HEK293 (cell line): ENCODE measurements around the gene POSTN.

Experiments
- CTCF ChIP-seq: fragments of 450-650 bp; formaldehyde crosslinking; IDR thresholded peaks from 2 replicates; pipeline ENCODE4 v1.5.1; 2016; ENCODE audit warnings: missing biosample characterization, missing genetic modification characterization
- EGR2 ChIP-seq: fragments of 450-650 bp; formaldehyde crosslinking; IDR thresholded peaks from 2 replicates; pipeline ENCODE4 v1.5.1; 2016; ENCODE audit warnings: low read depth, missing biosample characterization, missing genetic modification characterization
- HOXA7 ChIP-seq: sonication (generic); formaldehyde crosslinking; IDR thresholded peaks from 2 replicates; pipeline ENCODE4 v1.8.1; 2022; ENCODE audit warnings: missing genetic modification reagents, borderline replicate concordance
- KLF9 ChIP-seq: fragments of 450-650 bp; formaldehyde crosslinking; IDR thresholded peaks from 2 replicates; pipeline ENCODE4 v1.5.1; 2016; ENCODE audit warnings: missing biosample characterization, missing genetic modification characterization, low read depth
- YY1 ChIP-seq: fragments of 450-650 bp; formaldehyde crosslinking; IDR thresholded peaks from 2 replicates; pipeline ENCODE4 v1.5.1; 2018; ENCODE audit warnings: missing biosample characterization, missing genetic modification characterization
- ZIC2 ChIP-seq: fragments of 450-650 bp; formaldehyde crosslinking; IDR thresholded peaks from 2 replicates; pipeline ENCODE4 v1.5.1; 2016; ENCODE audit warnings: missing biosample characterization, missing genetic modification characterization
- ZNF211 ChIP-seq: fragments of 450-650 bp; formaldehyde crosslinking; IDR thresholded peaks from 2 replicates; pipeline ENCODE4 v1.5.1; 2016; ENCODE audit warnings: low read depth, missing biosample characterization, missing genetic modification characterization
- ZNF391 ChIP-seq: fragments of 450-650 bp; formaldehyde crosslinking; IDR thresholded peaks from 2 replicates; pipeline ENCODE4 v1.5.1; 2016; ENCODE audit warnings: low read depth, missing biosample characterization, missing genetic modification characterization, borderline replicate concordance
- ZNF600 ChIP-seq: fragments of 450-650 bp; formaldehyde crosslinking; IDR thresholded peaks from 2 replicates; pipeline ENCODE4 v1.5.1; 2016; ENCODE audit warnings: missing biosample characterization, missing genetic modification characterization
- ZNF701 ChIP-seq: fragments of 450-650 bp; formaldehyde crosslinking; IDR thresholded peaks from 2 replicates; pipeline ENCODE4 v1.5.1; 2016; ENCODE audit warnings: missing biosample characterization, missing genetic modification characterization
- ZNF76 ChIP-seq: fragments of 450-650 bp; formaldehyde crosslinking; IDR thresholded peaks from 2 replicates; pipeline ENCODE4; 2016; ENCODE audit warnings: low read depth, missing biosample characterization, missing genetic modification characterization, borderline replicate concordance
- TF ChIP-seq, protein P1 (sequence below): fragments of 450-650 bp; formaldehyde crosslinking; IDR thresholded peaks from 2 replicates; pipeline ENCODE4 v1.5.1; 2016; ENCODE audit warnings: missing biosample characterization, missing genetic modification characterization, low read depth
- TF ChIP-seq, protein P2 (sequence below): fragments of 450-650 bp; formaldehyde crosslinking; IDR thresholded peaks from 2 replicates; pipeline ENCODE4 v1.5.1; 2017; ENCODE audit warnings: missing biosample characterization, mild to moderate bottlenecking, missing genetic modification characterization, moderate library complexity
- TF ChIP-seq, protein P3 (sequence below): fragments of 450-650 bp; formaldehyde crosslinking; IDR thresholded peaks from 2 replicates; pipeline ENCODE4 v1.5.1; 2016; ENCODE audit warnings: missing biosample characterization, missing genetic modification characterization, borderline replicate concordance

DNA sequence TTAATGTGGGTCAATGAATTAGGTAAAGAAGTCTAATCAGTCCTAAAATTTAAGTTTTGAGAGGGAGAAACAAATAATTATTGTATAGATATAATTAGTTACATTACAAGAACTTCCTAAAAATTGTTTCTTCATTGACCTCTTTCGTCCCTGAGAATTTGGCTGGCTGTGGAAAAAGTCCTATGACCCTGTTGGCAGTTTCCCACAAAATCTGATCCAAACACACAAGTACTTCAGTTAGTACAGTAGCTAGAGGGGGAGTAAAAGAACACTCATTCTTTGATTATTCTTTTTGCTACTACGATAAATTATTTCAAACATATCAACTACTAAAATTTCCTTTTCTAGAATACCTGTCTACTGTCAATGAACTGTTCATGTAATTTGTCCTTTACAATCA is 11.3 kb downstream of the POSTN start:
- TF ChIP-seq ZNF701 (tag by site-specific recombination) (no peak), CTCF (tag by site-specific recombination) (no peak), EGR2 (no peak), ZIC2 (tag by site-specific recombination) (no peak), ZNF211 (tag by site-specific recombination) (no peak), YY1 (tag by site-specific recombination) (no peak), ZNF76 (tag by site-specific recombination) (no peak), ZNF600 (no peak), KLF9 (no peak), HOXA7 (CRISPR knock-in tag) (no peak), ZNF391 (tag by site-specific recombination) (no peak)
- TF ChIP-seq, protein P1, sequence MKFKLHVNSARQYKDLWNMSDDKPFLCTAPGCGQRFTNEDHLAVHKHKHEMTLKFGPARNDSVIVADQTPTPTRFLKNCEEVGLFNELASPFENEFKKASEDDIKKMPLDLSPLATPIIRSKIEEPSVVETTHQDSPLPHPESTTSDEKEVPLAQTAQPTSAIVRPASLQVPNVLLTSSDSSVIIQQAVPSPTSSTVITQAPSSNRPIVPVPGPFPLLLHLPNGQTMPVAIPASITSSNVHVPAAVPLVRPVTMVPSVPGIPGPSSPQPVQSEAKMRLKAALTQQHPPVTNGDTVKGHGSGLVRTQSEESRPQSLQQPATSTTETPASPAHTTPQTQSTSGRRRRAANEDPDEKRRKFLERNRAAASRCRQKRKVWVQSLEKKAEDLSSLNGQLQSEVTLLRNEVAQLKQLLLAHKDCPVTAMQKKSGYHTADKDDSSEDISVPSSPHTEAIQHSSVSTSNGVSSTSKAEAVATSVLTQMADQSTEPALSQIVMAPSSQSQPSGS (tag by site-specific recombination): no peak
- TF ChIP-seq, protein P2, sequence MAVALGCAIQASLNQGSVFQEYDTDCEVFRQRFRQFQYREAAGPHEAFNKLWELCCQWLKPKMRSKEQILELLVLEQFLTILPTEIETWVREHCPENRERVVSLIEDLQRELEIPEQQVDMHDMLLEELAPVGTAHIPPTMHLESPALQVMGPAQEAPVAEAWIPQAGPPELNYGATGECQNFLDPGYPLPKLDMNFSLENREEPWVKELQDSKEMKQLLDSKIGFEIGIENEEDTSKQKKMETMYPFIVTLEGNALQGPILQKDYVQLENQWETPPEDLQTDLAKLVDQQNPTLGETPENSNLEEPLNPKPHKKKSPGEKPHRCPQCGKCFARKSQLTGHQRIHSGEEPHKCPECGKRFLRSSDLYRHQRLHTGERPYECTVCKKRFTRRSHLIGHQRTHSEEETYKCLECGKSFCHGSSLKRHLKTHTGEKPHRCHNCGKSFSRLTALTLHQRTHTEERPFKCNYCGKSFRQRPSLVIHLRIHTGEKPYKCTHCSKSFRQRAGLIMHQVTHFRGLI (tag by site-specific recombination): no peak
- TF ChIP-seq, protein P3, sequence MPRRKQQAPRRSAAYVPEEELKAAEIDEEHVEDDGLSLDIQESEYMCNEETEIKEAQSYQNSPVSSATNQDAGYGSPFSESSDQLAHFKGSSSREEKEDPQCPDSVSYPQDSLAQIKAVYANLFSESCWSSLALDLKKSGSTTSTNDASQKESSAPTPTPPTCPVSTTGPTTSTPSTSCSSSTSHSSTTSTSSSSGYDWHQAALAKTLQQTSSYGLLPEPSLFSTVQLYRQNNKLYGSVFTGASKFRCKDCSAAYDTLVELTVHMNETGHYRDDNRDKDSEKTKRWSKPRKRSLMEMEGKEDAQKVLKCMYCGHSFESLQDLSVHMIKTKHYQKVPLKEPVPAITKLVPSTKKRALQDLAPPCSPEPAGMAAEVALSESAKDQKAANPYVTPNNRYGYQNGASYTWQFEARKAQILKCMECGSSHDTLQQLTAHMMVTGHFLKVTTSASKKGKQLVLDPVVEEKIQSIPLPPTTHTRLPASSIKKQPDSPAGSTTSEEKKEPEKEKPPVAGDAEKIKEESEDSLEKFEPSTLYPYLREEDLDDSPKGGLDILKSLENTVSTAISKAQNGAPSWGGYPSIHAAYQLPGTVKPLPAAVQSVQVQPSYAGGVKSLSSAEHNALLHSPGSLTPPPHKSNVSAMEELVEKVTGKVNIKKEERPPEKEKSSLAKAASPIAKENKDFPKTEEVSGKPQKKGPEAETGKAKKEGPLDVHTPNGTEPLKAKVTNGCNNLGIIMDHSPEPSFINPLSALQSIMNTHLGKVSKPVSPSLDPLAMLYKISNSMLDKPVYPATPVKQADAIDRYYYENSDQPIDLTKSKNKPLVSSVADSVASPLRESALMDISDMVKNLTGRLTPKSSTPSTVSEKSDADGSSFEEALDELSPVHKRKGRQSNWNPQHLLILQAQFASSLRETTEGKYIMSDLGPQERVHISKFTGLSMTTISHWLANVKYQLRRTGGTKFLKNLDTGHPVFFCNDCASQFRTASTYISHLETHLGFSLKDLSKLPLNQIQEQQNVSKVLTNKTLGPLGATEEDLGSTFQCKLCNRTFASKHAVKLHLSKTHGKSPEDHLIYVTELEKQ: no peak
